GM23338 (cell line): Measurements from ENCODE around the gene MYLK4. TPM values are rescaled to one million over a fixed set of nuclear protein-coding genes. Genes with fewer than 3 reads are reported as not detected.

ENCODE experiments used
- ATAC-seq: fragments of 200-7000 bp; cut with Tn5 transposase; 3 replicates; pipeline ENCODE4 v1.9.1; 2020
- DNase-seq: peaks from one replicate; pipeline ENCODE4 v3.0.0-alpha.2; 2015; ENCODE audit warnings: low spot score
- H2AFZ ChIP-seq: fragments of 200-600 bp; sonication (generic); 2 replicates; pipeline ENCODE4 v1.8.0; 2016; ENCODE audit warnings: antibody characterized with exemption, mild to moderate bottlenecking, moderate library complexity
- H3F3A ChIP-seq: fragments of 200-600 bp; sonication (generic); replicated peaks from 2 replicates; pipeline ENCODE4 v1.8.0; 2017; ENCODE audit warnings: antibody characterized with exemption, mixed run types, low read depth
- H3K27ac ChIP-seq: fragments of 200-600 bp; sonication (generic); 2 replicates; pipeline ENCODE4 v1.6.1; 2016; ENCODE audit warnings: low read depth
- H3K27me3 ChIP-seq: fragments of 200-600 bp; sonication (generic); 2 replicates; pipeline ENCODE4 v1.8.0; 2016; ENCODE audit warnings: mild to moderate bottlenecking, mixed run types, moderate library complexity; ENCODE audit not compliant: insufficient read depth
- H3K36me3 ChIP-seq: fragments of 200-600 bp; sonication (generic); 2 replicates; pipeline ENCODE4 v1.8.0; 2016; ENCODE audit warnings: mild to moderate bottlenecking; ENCODE audit not compliant: insufficient read depth
- H3K4me1 ChIP-seq: fragments of 200-600 bp; sonication (generic); 2 replicates; pipeline ENCODE4 v1.8.0; 2016; ENCODE audit warnings: mild to moderate bottlenecking, moderate library complexity; ENCODE audit not compliant: insufficient read depth
- H3K4me2 ChIP-seq: fragments of 200-600 bp; sonication (generic); 2 replicates; pipeline ENCODE4 v1.7.1; 2017; ENCODE audit warnings: mixed run types
- H3K4me3 ChIP-seq: fragments of 200-600 bp; sonication (generic); 2 replicates; pipeline ENCODE4 v1.6.1; 2016; ENCODE audit warnings: mixed run types
- H3K79me2 ChIP-seq: fragments of 200-600 bp; sonication (generic); replicated peaks from 2 replicates; pipeline ENCODE4 v1.8.0; 2017; ENCODE audit warnings: mild to moderate bottlenecking; ENCODE audit not compliant: insufficient read depth
- H3K9me2 ChIP-seq: fragments of 200-600 bp; sonication (generic); 2 replicates; pipeline ENCODE4 v1.8.0; 2017; ENCODE audit not compliant: insufficient read depth
- H4K20me1 ChIP-seq: fragments of 200-600 bp; sonication (generic); replicated peaks from 2 replicates; pipeline ENCODE4 v1.8.0; 2017; ENCODE audit warnings: mild to moderate bottlenecking; ENCODE audit not compliant: insufficient read depth
- H3K27ac Mint-ChIP-seq: 2 replicates; pipeline ENCODE4 v1.8.0; 2020; ENCODE audit warnings: inconsistent platforms, mild to moderate bottlenecking, moderate library complexity, mixed read lengths
- H3K27me3 Mint-ChIP-seq: 3 replicates; pipeline ENCODE4 v1.8.0; 2022; ENCODE audit warnings: low read depth, mild to moderate bottlenecking, moderate library complexity, mixed read lengths, inconsistent platforms; ENCODE audit not compliant: insufficient read depth, poor library complexity
- H3K36me3 Mint-ChIP-seq: 3 replicates; pipeline ENCODE4 v1.8.0; 2021; ENCODE audit warnings: low read depth, mild to moderate bottlenecking, inconsistent platforms, moderate library complexity, mixed read lengths
- H3K4me1 Mint-ChIP-seq: 3 replicates; pipeline ENCODE4 v1.8.0; 2020; ENCODE audit warnings: mild to moderate bottlenecking, inconsistent platforms, mixed read lengths
- H3K4me3 Mint-ChIP-seq: 3 replicates; pipeline ENCODE4 v1.8.0; 2021; ENCODE audit warnings: moderate library complexity, mild to moderate bottlenecking, inconsistent platforms, mixed read lengths
- H3K9me3 Mint-ChIP-seq: 3 replicates; pipeline ENCODE4 v1.8.0; 2020; ENCODE audit warnings: moderate library complexity, mild to moderate bottlenecking, inconsistent platforms, mixed read lengths
- CTCF ChIP-seq, 2 experiments: fragments of 200-600 bp in 1 of 2; sonication (generic) in 1 of 2; conservative IDR thresholded peaks; 2 replicates each; pipeline versions ENCODE4 v1.5.1 to v1.6.1; 2016 to 2017; ENCODE audit warnings: antibody characterized with exemption in 2 of 2, low read depth in 2 of 2, mild to moderate bottlenecking in 2 of 2, moderate library complexity in 1 of 2
- JUNB ChIP-seq: IDR thresholded peaks from one replicate; pipeline ENCODE4 v1.6.1; 2016; ENCODE audit warnings: antibody characterized with exemption; ENCODE audit not compliant: unreplicated experiment
- NANOG ChIP-seq: IDR thresholded peaks from 2 replicates; pipeline ENCODE4 v1.6.1; 2016; ENCODE audit warnings: antibody characterized with exemption, borderline replicate concordance
- POLR2AphosphoS5 ChIP-seq: IDR thresholded peaks from 2 replicates; pipeline ENCODE4 v1.6.1; 2016; ENCODE audit warnings: antibody characterized with exemption, low read depth
- STAT1 ChIP-seq: IDR thresholded peaks from one replicate; pipeline ENCODE4 v1.6.1; 2016; ENCODE audit warnings: antibody characterized with exemption; ENCODE audit not compliant: unreplicated experiment
- ZNF331 ChIP-seq: fragments of 250-450 bp; sonication (Bioruptor Pico); IDR thresholded peaks from 2 replicates; pipeline ENCODE4 v1.5.0; 2020; ENCODE audit warnings: low read depth, mild to moderate bottlenecking, moderate library complexity
- ZNF462 ChIP-seq: fragments of 250-450 bp; sonication (Bioruptor Pico); IDR thresholded peaks from 2 replicates; pipeline ENCODE4 v1.5.0; 2020; ENCODE audit warnings: mild to moderate bottlenecking, moderate library complexity
- polyA plus RNA-seq: library from polyadenylated mRNA; unstranded; fragments of >200 nt; fragmentation: Nextera tagmentation; extraction: Ambion mirVana; gene quantifications from 2 replicates; pipeline ENCODE4 v1.2.1, GENCODE V29; 2016
- total RNA-seq: library from RNA; depleted of rRNA; stranded (reverse); fragments of >200 nt; shearing (Covaris generic); gene quantifications from 2 replicates; pipeline ENCODE4 v1.2.3, GENCODE V29; 2014

MYLK4 gene
- total and polyA plus RNA-seq, 2 experiments from 2014 or later = 0.03 to 0.17 TPM

- Mint-ChIP-seq H3K4me3 (no peak overlapping the region), H3K9me3 (no peaks in the 10 kb centered on the region), H3K27ac (no peak overlapping the region), H3K36me3 (no peaks in the 10 kb centered on the region; the same call in 2 of the 3 replicates), H3K27me3 (peaks cover 5% of the 10 kb centered on the region), H3K4me1 (peaks cover 28% of the 10 kb centered on the region)
- no peak overlapping the region for H3K4me2 ChIP-seq
- H4K20me1 ChIP-seq = no peaks in the 10 kb centered on the region
- DNase-seq (no peak), ATAC-seq (no peak)
- no peaks in the 10 kb centered on the region for H3F3A ChIP-seq
- H3K27ac ChIP-seq = no peak overlapping the region
- H3K9me2 ChIP-seq = no peaks in the 10 kb centered on the region; the same call in 1 of the 2 replicates
- H3K27me3 ChIP-seq = no peaks in the 10 kb centered on the region
- no peak overlapping the region for H3K4me3 ChIP-seq
- peaks cover 9% of the 10 kb centered on the region for H3K4me1 ChIP-seq
- no peaks in the 10 kb centered on the region for H3K79me2 ChIP-seq
- no peak overlapping the region for H2AFZ ChIP-seq
- TF ChIP-seq JUNB (no peak), POLR2AphosphoS5 (no peak), NANOG (no peak), ZNF462 (CRISPR knock-in tag) (no peak), STAT1 (no peak), CTCF (conservative IDR thresholded peaks at IDR 0.05; ENCODE audit: low read depth in 2 of 2) (no peak), ZNF331 (CRISPR knock-in tag) (no peak)
- H3K36me3 ChIP-seq = no peaks in the 10 kb centered on the region
Observed at GRCh38 chr6:2643935-2644539, 106.7 kb downstream of the MYLK4 start.
